Kidney (tissue), 14 donors: Measurements from ENCODE around the gene DUSP22. TPM values are rescaled to one million over a fixed set of nuclear protein-coding genes. Genes with fewer than 3 reads are reported as not detected.

Experiments
- DNase-seq, 5 donors: peaks; one replicate each; pipeline ENCODE4 v3.0.0-alpha.2; 2013 to 2020
- FAIRE-seq: peaks from 2 replicates; lab custom pipeline; 2012; peaks lifted over from hg19 to GRCh38; lab: Jason Lieb, UNC
- H3K27ac ChIP-seq, 2 donors: one replicate each; pipeline ENCODE4 v1.7.0; 2013; ENCODE audit warnings: low read depth in 2 of 2, low read length in 2 of 2, inconsistent platforms in 1 of 2
- H3K27me3 ChIP-seq: one replicate; pipeline ENCODE4 v1.7.1; 2013; ENCODE audit warnings: low read length, inconsistent platforms; ENCODE audit not compliant: control insufficient read depth, insufficient read depth
- H3K36me3 ChIP-seq, 3 donors: one replicate each; pipeline versions ENCODE4 v1.7.0 to v1.7.1; 2013; ENCODE audit warnings: low read length in 3 of 3, control low read depth in 1 of 3, inconsistent platforms in 1 of 3; ENCODE audit not compliant: insufficient read depth in 3 of 3, control insufficient read depth in 2 of 3
- H3K4me1 ChIP-seq, 3 donors: one replicate each; pipeline versions ENCODE4 v1.7.0 to v1.7.1; 2013; ENCODE audit warnings: low read length in 3 of 3, inconsistent platforms in 1 of 3, low read depth in 1 of 3; ENCODE audit not compliant: control insufficient read depth in 2 of 3, insufficient read depth in 2 of 3
- H3K4me3 ChIP-seq, 3 donors: one replicate each; pipeline versions ENCODE4 v1.7.0 to v1.8.1; 2013; ENCODE audit warnings: low read length in 3 of 3, control low read depth in 1 of 3, inconsistent platforms in 1 of 3
- H3K9ac ChIP-seq, 3 donors: one replicate each; pipeline versions ENCODE4 v1.7.0 to v1.7.1; 2013; ENCODE audit warnings: low read length in 3 of 3, control low read depth in 1 of 3, inconsistent platforms in 1 of 3
- H3K9me3 ChIP-seq, 3 donors: one replicate each; pipeline versions ENCODE4 v1.7.0 to v1.7.1; 2013; ENCODE audit warnings: low read length in 3 of 3, control low read depth in 1 of 3, inconsistent platforms in 1 of 3; ENCODE audit not compliant: control insufficient read depth in 2 of 3, insufficient read depth in 1 of 3
- intact Hi-C: fragments of 100-400 bp; cut with DNase I; formaldehyde crosslinking; loops from one replicate; pipeline ENCODE4 v1.11.1; 2022
- polyA plus RNA-seq: library from polyadenylated mRNA; stranded (reverse); fragments of 350-450 nt; fragmentation: Illumina TruSeq; extraction: RNeasy Lipid Tissue Mini Kit (QIAGEN cat#74804); gene quantifications from one replicate; pipeline ENCODE4 v1.2.3, GENCODE V29; 2014; ENCODE audit warnings: low read depth, low replicate concordance; ENCODE audit not compliant: insufficient read depth
- total RNA-seq: library from RNA; stranded (reverse); fragmentation: NEBNext Ultra II Directional; extraction: Animal tissue kit (Norgen Biotek cat#: 25700); gene quantifications from one replicate; pipeline ENCODE4 v1.2.1, GENCODE V29; 2021
- TF ChIP-seq, protein P1 (sequence below): IDR thresholded peaks from 3 replicates; pipeline ENCODE4 v1.5.1; 2012; ENCODE audit warnings: mild to moderate bottlenecking, moderate library complexity, borderline replicate concordance; ENCODE audit not compliant: insufficient read depth; ENCODE audit errors: extremely low read depth
- donor health status: control.
- donor health status: control.
- donor health status: control.
- donor health status: control.
- donor health status: control.
- donor health status: DM: yes; HTN: yes; CAD: no.
- donor health status: Normal renal cell carcinoma (clear cell type).

Gene DUSP22
- total and polyA plus RNA-seq, 2 donors from 2014 or later = 24.0 to 60.7 TPM

DNA sequence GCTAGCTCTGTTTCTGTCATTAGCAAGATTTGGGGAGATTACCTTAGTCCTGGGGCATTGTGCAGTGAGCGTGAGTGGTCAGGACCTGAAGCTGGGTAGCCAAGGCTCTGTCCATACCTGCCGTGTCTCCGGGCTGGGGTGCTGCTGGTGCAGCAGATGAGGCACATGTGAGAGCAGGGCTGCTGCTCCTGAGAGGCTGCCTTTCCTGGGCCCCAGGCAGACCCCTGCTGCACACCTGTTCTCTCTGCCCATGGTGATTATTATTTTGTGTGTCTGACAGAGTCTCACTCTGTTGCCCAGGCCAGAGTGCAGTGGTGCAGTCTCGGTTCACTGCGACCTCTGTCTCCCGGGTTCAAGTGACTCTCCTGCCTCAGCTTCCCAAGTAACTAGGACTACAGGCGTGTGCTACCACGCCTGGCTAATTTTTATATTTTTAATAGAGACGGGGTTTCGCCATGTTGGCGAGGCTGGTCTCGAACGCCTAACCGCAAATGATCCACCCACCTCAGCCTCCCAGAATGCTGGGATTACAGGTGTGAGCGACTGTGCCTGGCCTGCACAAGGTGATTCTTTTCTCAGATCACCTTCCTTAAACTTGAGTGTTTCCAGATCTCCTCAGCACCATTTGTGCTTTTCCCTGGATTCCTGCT is 62.5 kb downstream of the DUSP22 start:
- TF ChIP-seq, protein P1, sequence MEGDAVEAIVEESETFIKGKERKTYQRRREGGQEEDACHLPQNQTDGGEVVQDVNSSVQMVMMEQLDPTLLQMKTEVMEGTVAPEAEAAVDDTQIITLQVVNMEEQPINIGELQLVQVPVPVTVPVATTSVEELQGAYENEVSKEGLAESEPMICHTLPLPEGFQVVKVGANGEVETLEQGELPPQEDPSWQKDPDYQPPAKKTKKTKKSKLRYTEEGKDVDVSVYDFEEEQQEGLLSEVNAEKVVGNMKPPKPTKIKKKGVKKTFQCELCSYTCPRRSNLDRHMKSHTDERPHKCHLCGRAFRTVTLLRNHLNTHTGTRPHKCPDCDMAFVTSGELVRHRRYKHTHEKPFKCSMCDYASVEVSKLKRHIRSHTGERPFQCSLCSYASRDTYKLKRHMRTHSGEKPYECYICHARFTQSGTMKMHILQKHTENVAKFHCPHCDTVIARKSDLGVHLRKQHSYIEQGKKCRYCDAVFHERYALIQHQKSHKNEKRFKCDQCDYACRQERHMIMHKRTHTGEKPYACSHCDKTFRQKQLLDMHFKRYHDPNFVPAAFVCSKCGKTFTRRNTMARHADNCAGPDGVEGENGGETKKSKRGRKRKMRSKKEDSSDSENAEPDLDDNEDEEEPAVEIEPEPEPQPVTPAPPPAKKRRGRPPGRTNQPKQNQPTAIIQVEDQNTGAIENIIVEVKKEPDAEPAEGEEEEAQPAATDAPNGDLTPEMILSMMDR = no peak
- no peak overlapping the region for H3K9ac ChIP-seq
- no peak overlapping the region for H3K27ac ChIP-seq
- no peaks in the 10 kb centered on the region for H3K27me3 ChIP-seq
- intact Hi-C loops = no loop called here
- H3K36me3 ChIP-seq = no peaks in the 10 kb centered on the region
- no peaks in the 10 kb centered on the region for H3K9me3 ChIP-seq
- FAIRE-seq = no peak
- no peaks in the 10 kb centered on the region for H3K4me1 ChIP-seq
- no peak overlapping the region for H3K4me3 ChIP-seq
- no peak for DNase-seq

- no peaks in the 10 kb centered on the region for H3K4me1 ChIP-seq
- H3K36me3 ChIP-seq = no peaks in the 10 kb centered on the region
- no peak overlapping the region for H3K27ac ChIP-seq
- DNase-seq (peak in 1 of 5 donors; percentile 29), FAIRE-seq (no peak)
- intact Hi-C loops = no loop called here
- H3K9me3 ChIP-seq = no peaks in the 10 kb centered on the region
- no peaks in the 10 kb centered on the region for H3K27me3 ChIP-seq
- no peak overlapping the region for H3K4me3 ChIP-seq
- TF ChIP-seq, protein P1 = no peak
- H3K9ac ChIP-seq = no peak overlapping the region
Measured at GRCh38 chr6:355373-356208, 63.3 kb downstream of the DUSP22 start.

- intact Hi-C loops = no loop called here
- DNase-seq = peak in 1 of 5 donors; percentile 77
Measured at GRCh38 chr6:356828-357251, 64.6 kb downstream of the DUSP22 start.

More at GRCh38 chr6:356828-357251, 64.6 kb downstream of the DUSP22 start:
- Histone ChIP-seq H3K27ac (no peak overlapping the region), H3K4me1 (no peaks in the 10 kb centered on the region), H3K4me3 (no peak overlapping the region), H3K9ac (no peak overlapping the region), H3K36me3 (no peaks in the 10 kb centered on the region), H3K27me3 (no peaks in the 10 kb centered on the region), H3K9me3 (no peaks in the 10 kb centered on the region)
- no peak for FAIRE-seq
- TF ChIP-seq, protein P1 = no peak
